ENCODE results near the gene MTHFS.
"Not testable (repeated sequence)": the region's sequence is repeated elsewhere in the genome, so short reads cannot be mapped to it uniquely, and the experiment has no call there.

Gene MTHFS

GRCh38 chr15:79896634-79897379, at the start of gene MTHFS:
MTHFS (minus strand) TSS chr15:79897014; CDS start chr15:79896988, 26 bp downstream.
- peak; percentile 38 to 39 for DNase-seq (ENCODE audit: low read depth in 2 of 2)

GRCh38 chr15:79944622-79945021, 47.8 kb upstream of the MTHFS start:
- no peak for DNase-seq (ENCODE audit: low read depth in 2 of 2)

- DNase-seq (ENCODE audit: low read depth in 2 of 2): no peak
These were observed 47.0 kb upstream of the MTHFS start for GRCh38 chr15:79943820-79944219.

- DNase-seq (ENCODE audit: low read depth in 2 of 2): no peak
These were observed 46.1 kb upstream of the MTHFS start for GRCh38 chr15:79942741-79943481.

GRCh38 chr15:79939399-79939798, 42.6 kb upstream of the MTHFS start:
- no peak for DNase-seq (ENCODE audit: low read depth in 2 of 2)

- DNase-seq (ENCODE audit: low read depth in 2 of 2): no peak
These were observed 41.3 kb upstream of the MTHFS start for GRCh38 chr15:79938143-79938542.

GRCh38 chr15:79935556-79936201, 38.9 kb upstream of the MTHFS start:
- not testable (repeated sequence) for DNase-seq (ENCODE audit: low read depth in 2 of 2)

- no peak for DNase-seq (ENCODE audit: low read depth in 2 of 2)
These were observed 36.4 kb upstream of the MTHFS start for GRCh38 chr15:79933231-79933630.

GRCh38 chr15:79932447-79932846, 35.6 kb upstream of the MTHFS start:
- DNase-seq (ENCODE audit: low read depth in 2 of 2): no peak

GRCh38 chr15:79930516-79930915, 33.7 kb upstream of the MTHFS start:
- no peak for DNase-seq (ENCODE audit: low read depth in 2 of 2)

GRCh38 chr15:79929412-79929811, 32.6 kb upstream of the MTHFS start:
- no peak for DNase-seq (ENCODE audit: low read depth in 2 of 2)

- not testable (repeated sequence) for DNase-seq (ENCODE audit: low read depth in 2 of 2)
These were observed 29.3 kb upstream of the MTHFS start for GRCh38 chr15:79926116-79926515.

- DNase-seq (ENCODE audit: low read depth in 2 of 2): no peak
These were observed 27.6 kb upstream of the MTHFS start for GRCh38 chr15:79924379-79924778.

- DNase-seq (ENCODE audit: low read depth in 2 of 2): peak; percentile 94 to 95
These were observed 26.8 kb upstream of the MTHFS start for GRCh38 chr15:79923515-79924169.

- peak; percentile 49 to 50 for DNase-seq (ENCODE audit: low read depth in 2 of 2)
These were observed 26.3 kb upstream of the MTHFS start for GRCh38 chr15:79923079-79923514.

GRCh38 chr15:79922512-79923078, 25.8 kb upstream of the MTHFS start:
- no peak for DNase-seq (ENCODE audit: low read depth in 2 of 2)

GRCh38 chr15:79919749-79920511, 23.1 kb upstream of the MTHFS start:
- no peak for DNase-seq (ENCODE audit: low read depth in 2 of 2)

GRCh38 chr15:79919090-79919748, 22.4 kb upstream of the MTHFS start:
- no peak for DNase-seq (ENCODE audit: low read depth in 2 of 2)

- no peak for DNase-seq (ENCODE audit: low read depth in 2 of 2)
These were observed 21.5 kb upstream of the MTHFS start for GRCh38 chr15:79918278-79918677.

GRCh38 chr15:79916502-79917132, 19.8 kb upstream of the MTHFS start:
- DNase-seq (ENCODE audit: low read depth in 2 of 2): no peak
